Mammary epithelial cell (primary cell): ENCODE measurements around the gene TMEM161B.

ENCODE experiments used
- CTCF ChIP-seq, 2 donors: IDR thresholded peaks in 1 of 2; conservative IDR thresholded peaks in 1 of 2; 2 replicates each; pipeline ENCODE4 v1.5.1; 2011 to 2012; ENCODE audit warnings: inconsistent platforms in 2 of 2, low read length in 2 of 2, mild to moderate bottlenecking in 2 of 2, control low read depth in 1 of 2, low read depth in 1 of 2; ENCODE audit not compliant: insufficient read depth in 1 of 2; ENCODE audit errors: extremely low read depth in 1 of 2
- EZH2 ChIP-seq: IDR thresholded peaks from 2 replicates; pipeline ENCODE4 v1.6.1; 2012; ENCODE audit warnings: low read length, inconsistent platforms, borderline replicate concordance

- TF ChIP-seq EZH2, result no peak
- no peak for TF ChIP-seq CTCF (conservative IDR thresholded peaks at IDR 0.05 in 1 of 2, IDR thresholded peaks at IDR 0.05 in 1 of 2; ENCODE audit: extremely low read depth in 1 of 2, insufficient read depth in 1 of 2, low read depth in 1 of 2, low read length in 2 of 2)
Observed at GRCh38 chr5:88244686-88245085, 24.0 kb downstream of the TMEM161B start.
